ENCODE data around the gene NOMO2.
"Not testable (repeated sequence)": the region's sequence is repeated elsewhere in the genome, so short reads cannot be mapped to it uniquely, and the experiment has no call there.

Gene NOMO2

GRCh38 chr16:18586560-18587540, 25.0 kb upstream of the NOMO2 start:
- H3K4me1 ChIP-seq (ENCODE audit: insufficient read depth, low read length); H3K9ac ChIP-seq (ENCODE audit: low read depth, low read length); H3K9me3 ChIP-seq (ENCODE audit: control insufficient read depth, insufficient read depth, low read length); H3K36me3 ChIP-seq (ENCODE audit: insufficient read depth, low read length): not testable (repeated sequence)

GRCh38 chr16:18585789-18586188, 23.9 kb upstream of the NOMO2 start:
- H3K9ac ChIP-seq (ENCODE audit: low read depth, low read length); H3K36me3 ChIP-seq (ENCODE audit: insufficient read depth, low read length); H3K9me3 ChIP-seq (ENCODE audit: control insufficient read depth, insufficient read depth, low read length); H3K4me1 ChIP-seq (ENCODE audit: insufficient read depth, low read length): not testable (repeated sequence)

- no peaks in the 10 kb centered on the region for H3K36me3 ChIP-seq (ENCODE audit: insufficient read depth, low read length)
- no peaks in the 10 kb centered on the region for H3K9me3 ChIP-seq (ENCODE audit: control insufficient read depth, insufficient read depth, low read length)
- H3K9ac ChIP-seq (ENCODE audit: low read depth, low read length), result no peak overlapping the region
- no peaks in the 10 kb centered on the region for H3K4me1 ChIP-seq (ENCODE audit: insufficient read depth, low read length)
Observed at GRCh38 chr16:18582902-18583301, 21.0 kb upstream of the NOMO2 start.

- H3K36me3 ChIP-seq (ENCODE audit: insufficient read depth, low read length); H3K9ac ChIP-seq (ENCODE audit: low read depth, low read length); H3K9me3 ChIP-seq (ENCODE audit: control insufficient read depth, insufficient read depth, low read length); H3K4me1 ChIP-seq (ENCODE audit: insufficient read depth, low read length): not testable (repeated sequence)
Observed at GRCh38 chr16:18580396-18580795, 18.5 kb upstream of the NOMO2 start.

GRCh38 chr16:18579261-18579660, 17.4 kb upstream of the NOMO2 start:
- not testable (repeated sequence) for H3K9ac ChIP-seq (ENCODE audit: low read depth, low read length); H3K36me3 ChIP-seq (ENCODE audit: insufficient read depth, low read length); H3K9me3 ChIP-seq (ENCODE audit: control insufficient read depth, insufficient read depth, low read length); H3K4me1 ChIP-seq (ENCODE audit: insufficient read depth, low read length)

- not testable (repeated sequence) for H3K9ac ChIP-seq (ENCODE audit: low read depth, low read length); H3K9me3 ChIP-seq (ENCODE audit: control insufficient read depth, insufficient read depth, low read length); H3K36me3 ChIP-seq (ENCODE audit: insufficient read depth, low read length); H3K4me1 ChIP-seq (ENCODE audit: insufficient read depth, low read length)
Observed at GRCh38 chr16:18577942-18578341, 16.0 kb upstream of the NOMO2 start.

GRCh38 chr16:18575945-18576344, 14.0 kb upstream of the NOMO2 start:
- not testable (repeated sequence) for H3K4me1 ChIP-seq (ENCODE audit: insufficient read depth, low read length); H3K9me3 ChIP-seq (ENCODE audit: control insufficient read depth, insufficient read depth, low read length); H3K9ac ChIP-seq (ENCODE audit: low read depth, low read length); H3K36me3 ChIP-seq (ENCODE audit: insufficient read depth, low read length)

GRCh38 chr16:18575298-18575917, 13.5 kb upstream of the NOMO2 start:
- H3K9me3 ChIP-seq (ENCODE audit: control insufficient read depth, insufficient read depth, low read length); H3K4me1 ChIP-seq (ENCODE audit: insufficient read depth, low read length): not testable (repeated sequence)

GRCh38 chr16:18573887-18574286, 12.0 kb upstream of the NOMO2 start:
- H3K9me3 ChIP-seq (ENCODE audit: control insufficient read depth, insufficient read depth, low read length); H3K4me1 ChIP-seq (ENCODE audit: insufficient read depth, low read length); H3K36me3 ChIP-seq (ENCODE audit: insufficient read depth, low read length); H3K9ac ChIP-seq (ENCODE audit: low read depth, low read length): not testable (repeated sequence)

More at GRCh38 chr16:18575298-18575917, 13.5 kb upstream of the NOMO2 start:
- H3K9ac ChIP-seq (ENCODE audit: low read depth, low read length); H3K36me3 ChIP-seq (ENCODE audit: insufficient read depth, low read length): not testable (repeated sequence)

- H3K9ac ChIP-seq (ENCODE audit: low read depth, low read length); H3K9me3 ChIP-seq (ENCODE audit: control insufficient read depth, insufficient read depth, low read length); H3K4me1 ChIP-seq (ENCODE audit: insufficient read depth, low read length); H3K36me3 ChIP-seq (ENCODE audit: insufficient read depth, low read length): not testable (repeated sequence)
Observed at GRCh38 chr16:18572973-18573372, 11.1 kb upstream of the NOMO2 start.

GRCh38 chr16:18571307-18571850, 9.5 kb upstream of the NOMO2 start:
- peak overlapping the region; percentile 30; the same call in 1 of the 2 replicates for H3K9ac ChIP-seq (ENCODE audit: low read depth, low read length)
- not testable (repeated sequence) for H3K9me3 ChIP-seq (ENCODE audit: control insufficient read depth, insufficient read depth, low read length)

GRCh38 chr16:18570529-18571306, 8.8 kb upstream of the NOMO2 start:
- not testable (repeated sequence) for H3K4me1 ChIP-seq (ENCODE audit: insufficient read depth, low read length); H3K36me3 ChIP-seq (ENCODE audit: insufficient read depth, low read length); H3K9me3 ChIP-seq (ENCODE audit: control insufficient read depth, insufficient read depth, low read length); H3K9ac ChIP-seq (ENCODE audit: low read depth, low read length)

More at GRCh38 chr16:18571307-18571850, 9.5 kb upstream of the NOMO2 start:
- not testable (repeated sequence) for H3K4me1 ChIP-seq (ENCODE audit: insufficient read depth, low read length); H3K36me3 ChIP-seq (ENCODE audit: insufficient read depth, low read length)

- not testable (repeated sequence) for H3K9me3 ChIP-seq (ENCODE audit: control insufficient read depth, insufficient read depth, low read length); H3K36me3 ChIP-seq (ENCODE audit: insufficient read depth, low read length); H3K4me1 ChIP-seq (ENCODE audit: insufficient read depth, low read length)
- peak overlapping the region; percentile 53; the same call in 1 of the 2 replicates for H3K9ac ChIP-seq (ENCODE audit: low read depth, low read length)
Observed at GRCh38 chr16:18560416-18561220, 1.3 kb downstream of the NOMO2 start.

- H3K4me1 ChIP-seq (ENCODE audit: insufficient read depth, low read length); H3K36me3 ChIP-seq (ENCODE audit: insufficient read depth, low read length); H3K9me3 ChIP-seq (ENCODE audit: control insufficient read depth, insufficient read depth, low read length); H3K9ac ChIP-seq (ENCODE audit: low read depth, low read length): not testable (repeated sequence)
Observed at GRCh38 chr16:18553671-18554070, 8.2 kb downstream of the NOMO2 start.
